ENCODE results near the gene POLG2. TPM values are rescaled to one million over a fixed set of nuclear protein-coding genes. Genes with fewer than 3 reads are reported as not detected.
A peak's percentile ranks its signal among the peaks of the same experiment; 100 is the strongest.

POLG2 gene
- total RNA-seq, 4 donors from 2014 or later = 3.2 to 5.0 (median 3.3) TPM

- DNase-seq (ENCODE audit: extremely low spot score) = no peak
- intact Hi-C loops (cut with DNase I) = loop anchor here (5.0 kb wide), 1 partner anchor 147 kb away; no protein-coding TSS in a partner anchor
- peaks cover 61 to 74% (median 71%) of the 10 kb centered on the region in 4 donors for H3K4me1 ChIP-seq
- H3K27ac ChIP-seq (replicated peaks in 1 of 4) = peak overlapping the region; percentile 99 to 100 (median 99)
- TF ChIP-seq EP300 (IDR thresholded peaks at IDR 0.05) (no peak), POLR2AphosphoS5 (IDR thresholded peaks at IDR 0.05) (no peak), POLR2A (IDR thresholded peaks at IDR 0.05; ENCODE audit: low read depth) (no peak), CTCF (IDR thresholded peaks at IDR 0.05) (no peak)
- under 1% methylated on average over 13 of the region's 13 CpGs for WGBS
- H3K4me3 ChIP-seq = peak overlapping the region; percentile 77 to 94 (median 90)
- H3K27me3 ChIP-seq = no peaks in the 10 kb centered on the region
- no peaks in the 10 kb centered on the region for H3K9me3 ChIP-seq
- H3K36me3 ChIP-seq = peaks cover 44 to 61% (median 55%) of the 10 kb centered on the region in 4 donors
Measured at GRCh38 chr17:64504769-64505339, 8.0 kb upstream of the POLG2 start.

GRCh38 chr17:64503821-64504768 is 7.2 kb upstream of the POLG2 start:
- intact Hi-C loops (cut with DNase I) = loop anchor here (5.0 kb wide), 1 partner anchor 148 kb away; no protein-coding TSS in a partner anchor
- peak overlapping the region; percentile 99 to 100 (median 99) for H3K27ac ChIP-seq (replicated peaks in 1 of 4)
- H3K4me1 ChIP-seq = peaks cover 55 to 72% (median 70%) of the 10 kb centered on the region in 4 donors
- H3K36me3 ChIP-seq = peaks cover 51 to 63% (median 58%) of the 10 kb centered on the region in 4 donors
- TF ChIP-seq EP300 (IDR thresholded peaks at IDR 0.05) = no peak
- TF ChIP-seq POLR2AphosphoS5 (IDR thresholded peaks at IDR 0.05) = no peak
- TF ChIP-seq POLR2A (IDR thresholded peaks at IDR 0.05; ENCODE audit: low read depth) = no peak
- no peak for TF ChIP-seq CTCF (IDR thresholded peaks at IDR 0.05)
- H3K9me3 ChIP-seq = no peaks in the 10 kb centered on the region
- peak overlapping the region; percentile 77 to 94 (median 90) for H3K4me3 ChIP-seq
- 25% methylated on average over 7 of the region's 7 CpGs for WGBS
- H3K27me3 ChIP-seq = no peaks in the 10 kb centered on the region
- no peak for DNase-seq (ENCODE audit: extremely low spot score)

GRCh38 chr17:64503341-64503740 is 6.5 kb upstream of the POLG2 start:
- H3K9me3 ChIP-seq = no peaks in the 10 kb centered on the region
- 68% methylated on average over 5 of the region's 5 CpGs for WGBS
- peak overlapping the region in 3 of 4 donors; percentile 77 to 94 (median 91) for H3K4me3 ChIP-seq
- TF ChIP-seq CTCF (IDR thresholded peaks at IDR 0.05) = no peak
- no peak for TF ChIP-seq EP300 (IDR thresholded peaks at IDR 0.05)
- no peak for TF ChIP-seq POLR2AphosphoS5 (IDR thresholded peaks at IDR 0.05)
- no peak for TF ChIP-seq POLR2A (IDR thresholded peaks at IDR 0.05; ENCODE audit: low read depth)
- intact Hi-C loops (cut with DNase I) = loop anchor here (5.0 kb wide), 1 partner anchor 149 kb away; no protein-coding TSS in a partner anchor
- H3K27me3 ChIP-seq = no peaks in the 10 kb centered on the region
- no peak for DNase-seq (ENCODE audit: extremely low spot score)
- H3K36me3 ChIP-seq = peaks cover 54 to 67% (median 64%) of the 10 kb centered on the region in 4 donors
- peak overlapping the region; percentile 30 to 100 (median 99) for H3K27ac ChIP-seq (replicated peaks in 1 of 4)
- peaks cover 49 to 72% (median 67%) of the 10 kb centered on the region in 4 donors for H3K4me1 ChIP-seq

- H3K9me3 ChIP-seq = no peaks in the 10 kb centered on the region
- H3K4me1 ChIP-seq = peaks cover 49 to 72% (median 67%) of the 10 kb centered on the region in 4 donors
- H3K4me3 ChIP-seq = no peak overlapping the region
- peaks cover 54 to 72% (median 69%) of the 10 kb centered on the region in 4 donors for H3K36me3 ChIP-seq
- WGBS = 68% methylated on average over 2 of the region's 2 CpGs
- intact Hi-C loops (cut with DNase I) = loop anchor here (5.0 kb wide), 1 partner anchor 149 kb away; no protein-coding TSS in a partner anchor
- DNase-seq (ENCODE audit: extremely low spot score) = no peak
- TF ChIP-seq POLR2AphosphoS5 (IDR thresholded peaks at IDR 0.05) (no peak), POLR2A (IDR thresholded peaks at IDR 0.05; ENCODE audit: low read depth) (no peak), EP300 (IDR thresholded peaks at IDR 0.05) (no peak), CTCF (IDR thresholded peaks at IDR 0.05) (no peak)
- H3K27me3 ChIP-seq = no peaks in the 10 kb centered on the region
- peak overlapping the region in 3 of 4 donors; percentile 31 to 99 (median 99) for H3K27ac ChIP-seq (replicated peaks in 1 of 4)
Measured at GRCh38 chr17:64502809-64503208, 6.0 kb upstream of the POLG2 start.
